Measurements from ENCODE around the gene C1QTNF2. TPM values are rescaled to one million over a fixed set of nuclear protein-coding genes. Genes with fewer than 3 reads are reported as not detected.

Gene C1QTNF2
- total and polyA plus RNA-seq, 4 donors = 0.62 to 3.0 (median 1.6) TPM

- H3K27me3 ChIP-seq (ENCODE audit: control insufficient read depth in 3 of 3, insufficient read depth in 3 of 3, low read length in 2 of 3) = no peaks in the 10 kb centered on the region
- H3K27ac ChIP-seq (ENCODE audit: low read depth in 1 of 2, low read length in 1 of 2) = peak overlapping the region in 1 of 2 donors; percentile 24
- no peak overlapping the region for H3K9ac ChIP-seq (ENCODE audit: insufficient read depth in 1 of 2, low read length in 2 of 2)
- ATAC-seq (ENCODE audit: insufficient read depth, low FRiP score) = peak; percentile 74
- no peak overlapping the region for H3K4me3 ChIP-seq
- DNase-seq = no peak
- peaks cover 0 to 20% (median 10%) of the 10 kb centered on the region in 5 donors for H3K4me1 ChIP-seq (ENCODE audit: control insufficient read depth in 5 of 5, insufficient read depth in 5 of 5, low read length in 5 of 5)
- no peaks in the 10 kb centered on the region for H3K9me3 ChIP-seq (ENCODE audit: control insufficient read depth in 4 of 4, insufficient read depth in 3 of 4, low read length in 3 of 4)
- H3K36me3 ChIP-seq (ENCODE audit: control insufficient read depth in 4 of 4, insufficient read depth in 4 of 4, low read length in 4 of 4) = no peaks in the 10 kb centered on the region
- TF ChIP-seq, protein P1, sequence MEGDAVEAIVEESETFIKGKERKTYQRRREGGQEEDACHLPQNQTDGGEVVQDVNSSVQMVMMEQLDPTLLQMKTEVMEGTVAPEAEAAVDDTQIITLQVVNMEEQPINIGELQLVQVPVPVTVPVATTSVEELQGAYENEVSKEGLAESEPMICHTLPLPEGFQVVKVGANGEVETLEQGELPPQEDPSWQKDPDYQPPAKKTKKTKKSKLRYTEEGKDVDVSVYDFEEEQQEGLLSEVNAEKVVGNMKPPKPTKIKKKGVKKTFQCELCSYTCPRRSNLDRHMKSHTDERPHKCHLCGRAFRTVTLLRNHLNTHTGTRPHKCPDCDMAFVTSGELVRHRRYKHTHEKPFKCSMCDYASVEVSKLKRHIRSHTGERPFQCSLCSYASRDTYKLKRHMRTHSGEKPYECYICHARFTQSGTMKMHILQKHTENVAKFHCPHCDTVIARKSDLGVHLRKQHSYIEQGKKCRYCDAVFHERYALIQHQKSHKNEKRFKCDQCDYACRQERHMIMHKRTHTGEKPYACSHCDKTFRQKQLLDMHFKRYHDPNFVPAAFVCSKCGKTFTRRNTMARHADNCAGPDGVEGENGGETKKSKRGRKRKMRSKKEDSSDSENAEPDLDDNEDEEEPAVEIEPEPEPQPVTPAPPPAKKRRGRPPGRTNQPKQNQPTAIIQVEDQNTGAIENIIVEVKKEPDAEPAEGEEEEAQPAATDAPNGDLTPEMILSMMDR (IDR thresholded peaks at IDR 0.05; ENCODE audit: control extremely low read depth, extremely low read depth) = no peak
- 0 to 13% methylated on average over 1 of the region's 1 CpG for WGBS, 2 donors
These were observed 54.5 kb downstream of the C1QTNF2 start for GRCh38 chr5:160315968-160316367.

- no peaks in the 10 kb centered on the region for H3K9me3 ChIP-seq (ENCODE audit: control insufficient read depth in 4 of 4, insufficient read depth in 3 of 4, low read length in 3 of 4)
- peaks cover 0 to 4% (median 1%) of the 10 kb centered on the region in 4 donors for H3K36me3 ChIP-seq (ENCODE audit: control insufficient read depth in 4 of 4, insufficient read depth in 4 of 4, low read length in 4 of 4)
- no peak for DNase-seq
- peak overlapping the region; percentile 72 for H3K4me3 ChIP-seq
- H3K4me1 ChIP-seq (ENCODE audit: control insufficient read depth in 5 of 5, insufficient read depth in 5 of 5, low read length in 5 of 5) = peaks cover 0 to 22% (median 11%) of the 10 kb centered on the region in 5 donors
- TF ChIP-seq, protein P1 (IDR thresholded peaks at IDR 0.05; ENCODE audit: control extremely low read depth, extremely low read depth) = no peak
- peak overlapping the region in 1 of 2 donors; percentile 95 for H3K27ac ChIP-seq (ENCODE audit: low read depth in 1 of 2, low read length in 1 of 2)
- no peaks in the 10 kb centered on the region for H3K27me3 ChIP-seq (ENCODE audit: control insufficient read depth in 3 of 3, insufficient read depth in 3 of 3, low read length in 2 of 3)
- 23 to 24% methylated on average over 8 of the region's 8 CpGs for WGBS, 2 donors
- peak overlapping the region in 1 of 2 donors; percentile 44 for H3K9ac ChIP-seq (ENCODE audit: insufficient read depth in 1 of 2, low read length in 2 of 2)
- ATAC-seq (ENCODE audit: insufficient read depth, low FRiP score) = no peak
These were observed 57.3 kb downstream of the C1QTNF2 start for GRCh38 chr5:160312960-160313727.

GRCh38 chr5:160312134-160312959 is 58.1 kb downstream of the C1QTNF2 start, which contains the start of gene CCNJL:
Gene CCNJL (minus strand): TSS chr5:160312564. CDS start chr5:160311923, 641 bp downstream.
- Histone ChIP-seq H3K4me3 (peak within 1 kb of the TSS; percentile 72), H3K9me3 (ENCODE audit: control insufficient read depth in 4 of 4, insufficient read depth in 3 of 4, low read length in 3 of 4) (no peaks in the 10 kb centered on the region), H3K4me1 (ENCODE audit: control insufficient read depth in 5 of 5, insufficient read depth in 5 of 5, low read length in 5 of 5) (peaks cover 0 to 18% (median 7%) of the 10 kb centered on the region in 5 donors), H3K27ac (ENCODE audit: low read depth in 1 of 2, low read length in 1 of 2) (peak within 1 kb of the TSS; percentile 25 to 95), H3K36me3 (ENCODE audit: control insufficient read depth in 4 of 4, insufficient read depth in 4 of 4, low read length in 4 of 4) (peaks cover under 1 to 8% (median 4%) of the 10 kb centered on the region in 4 donors), H3K9ac (ENCODE audit: insufficient read depth in 1 of 2, low read length in 2 of 2) (peak within 1 kb of the TSS; percentile 32 to 51), H3K27me3 (ENCODE audit: control insufficient read depth in 3 of 3, insufficient read depth in 3 of 3, low read length in 2 of 3) (no peaks in the 10 kb centered on the region)
- ATAC-seq (ENCODE audit: insufficient read depth, low FRiP score) (peak; percentile 77), DNase-seq (peak; percentile 85 to 89 (median 85))
- TF ChIP-seq, protein P1 (IDR thresholded peaks at IDR 0.05; ENCODE audit: control extremely low read depth, extremely low read depth) = no peak
- WGBS, 2 donors = 1% methylated on average over 63 to 84 of the region's 84 CpGs

Data from lung (tissue), 12 donors.